Measurements from ENCODE around the gene RNF152. TPM values are rescaled to one million over a fixed set of nuclear protein-coding genes. Genes with fewer than 3 reads are reported as not detected.

Gene RNF152
- total RNA-seq, 1 experiment from 2014 or later = 0.18 TPM

GRCh38 chr18:61870151-61870550 lies 22.7 kb downstream of the RNF152 start:
- TF ChIP-seq, protein P1, sequence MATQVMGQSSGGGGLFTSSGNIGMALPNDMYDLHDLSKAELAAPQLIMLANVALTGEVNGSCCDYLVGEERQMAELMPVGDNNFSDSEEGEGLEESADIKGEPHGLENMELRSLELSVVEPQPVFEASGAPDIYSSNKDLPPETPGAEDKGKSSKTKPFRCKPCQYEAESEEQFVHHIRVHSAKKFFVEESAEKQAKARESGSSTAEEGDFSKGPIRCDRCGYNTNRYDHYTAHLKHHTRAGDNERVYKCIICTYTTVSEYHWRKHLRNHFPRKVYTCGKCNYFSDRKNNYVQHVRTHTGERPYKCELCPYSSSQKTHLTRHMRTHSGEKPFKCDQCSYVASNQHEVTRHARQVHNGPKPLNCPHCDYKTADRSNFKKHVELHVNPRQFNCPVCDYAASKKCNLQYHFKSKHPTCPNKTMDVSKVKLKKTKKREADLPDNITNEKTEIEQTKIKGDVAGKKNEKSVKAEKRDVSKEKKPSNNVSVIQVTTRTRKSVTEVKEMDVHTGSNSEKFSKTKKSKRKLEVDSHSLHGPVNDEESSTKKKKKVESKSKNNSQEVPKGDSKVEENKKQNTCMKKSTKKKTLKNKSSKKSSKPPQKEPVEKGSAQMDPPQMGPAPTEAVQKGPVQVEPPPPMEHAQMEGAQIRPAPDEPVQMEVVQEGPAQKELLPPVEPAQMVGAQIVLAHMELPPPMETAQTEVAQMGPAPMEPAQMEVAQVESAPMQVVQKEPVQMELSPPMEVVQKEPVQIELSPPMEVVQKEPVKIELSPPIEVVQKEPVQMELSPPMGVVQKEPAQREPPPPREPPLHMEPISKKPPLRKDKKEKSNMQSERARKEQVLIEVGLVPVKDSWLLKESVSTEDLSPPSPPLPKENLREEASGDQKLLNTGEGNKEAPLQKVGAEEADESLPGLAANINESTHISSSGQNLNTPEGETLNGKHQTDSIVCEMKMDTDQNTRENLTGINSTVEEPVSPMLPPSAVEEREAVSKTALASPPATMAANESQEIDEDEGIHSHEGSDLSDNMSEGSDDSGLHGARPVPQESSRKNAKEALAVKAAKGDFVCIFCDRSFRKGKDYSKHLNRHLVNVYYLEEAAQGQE (IDR thresholded peaks at IDR 0.05; ENCODE audit: insufficient read depth in 1 of 2, low read depth in 2 of 2, low read length in 1 of 2) = no peak
- TF ChIP-seq SIN3A (IDR thresholded peaks at IDR 0.05; ENCODE audit: borderline replicate concordance, insufficient read depth, low read depth, low read length) (no peak), POLR2AphosphoS5 (IDR thresholded peaks at IDR 0.05; ENCODE audit: low read depth, low read length) (no peak), TCF7L2 (IDR thresholded peaks at IDR 0.05; ENCODE audit: low read depth, low read length) (no peak)
- TF ChIP-seq, protein P2, sequence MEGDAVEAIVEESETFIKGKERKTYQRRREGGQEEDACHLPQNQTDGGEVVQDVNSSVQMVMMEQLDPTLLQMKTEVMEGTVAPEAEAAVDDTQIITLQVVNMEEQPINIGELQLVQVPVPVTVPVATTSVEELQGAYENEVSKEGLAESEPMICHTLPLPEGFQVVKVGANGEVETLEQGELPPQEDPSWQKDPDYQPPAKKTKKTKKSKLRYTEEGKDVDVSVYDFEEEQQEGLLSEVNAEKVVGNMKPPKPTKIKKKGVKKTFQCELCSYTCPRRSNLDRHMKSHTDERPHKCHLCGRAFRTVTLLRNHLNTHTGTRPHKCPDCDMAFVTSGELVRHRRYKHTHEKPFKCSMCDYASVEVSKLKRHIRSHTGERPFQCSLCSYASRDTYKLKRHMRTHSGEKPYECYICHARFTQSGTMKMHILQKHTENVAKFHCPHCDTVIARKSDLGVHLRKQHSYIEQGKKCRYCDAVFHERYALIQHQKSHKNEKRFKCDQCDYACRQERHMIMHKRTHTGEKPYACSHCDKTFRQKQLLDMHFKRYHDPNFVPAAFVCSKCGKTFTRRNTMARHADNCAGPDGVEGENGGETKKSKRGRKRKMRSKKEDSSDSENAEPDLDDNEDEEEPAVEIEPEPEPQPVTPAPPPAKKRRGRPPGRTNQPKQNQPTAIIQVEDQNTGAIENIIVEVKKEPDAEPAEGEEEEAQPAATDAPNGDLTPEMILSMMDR (IDR thresholded peaks at IDR 0.05) = no peak
- in situ Hi-C loops (cut with HindIII; ENCODE audit: low pct_unique_long_range_greater_than_20kb, low sequenced_read_pairs) = no loop called here
- intact Hi-C loops (cut with micrococcal nuclease; ENCODE audit: unreplicated experiment) = no loop called here
- H3K36me3 ChIP-seq (ENCODE audit: control insufficient read depth, insufficient read depth, low read length) = no peaks in the 10 kb centered on the region
- no peak overlapping the region for H3K27ac ChIP-seq (ENCODE audit: low read length)
- ChIA-PET POLR2A (no interaction called here), CTCF (no interaction called here)
- BruUV-seq (replicated peaks) = no TSS peak
- DNase-seq (ENCODE audit: low read depth, low spot score) = no peak
- no peaks in the 10 kb centered on the region for H3K27me3 ChIP-seq (ENCODE audit: control insufficient read depth, insufficient read depth, low read length)
- no peaks in the 10 kb centered on the region for H3K4me1 ChIP-seq (ENCODE audit: control insufficient read depth, insufficient read depth, low read length)
- no peak overlapping the region for H3K4me3 ChIP-seq (ENCODE audit: low read depth in 2 of 2, low read length in 2 of 2)
- no peak for ATAC-seq
- no peaks in the 10 kb centered on the region for H3K9me3 ChIP-seq (ENCODE audit: control insufficient read depth, insufficient read depth, low read depth, low read length)

- in situ Hi-C loops (cut with HindIII; ENCODE audit: low pct_unique_long_range_greater_than_20kb, low sequenced_read_pairs) = no loop called here
These were observed 23.2 kb downstream of the RNF152 start for GRCh38 chr18:61869636-61870035.

More at GRCh38 chr18:61869636-61870035, 23.2 kb downstream of the RNF152 start:
- DNase-seq (ENCODE audit: low read depth, low spot score) (no peak), ATAC-seq (no peak)
- ChIA-PET POLR2A (no interaction called here), CTCF (no interaction called here)
- Histone ChIP-seq H3K4me1 (ENCODE audit: control insufficient read depth, insufficient read depth, low read length) (no peaks in the 10 kb centered on the region), H3K27me3 (ENCODE audit: control insufficient read depth, insufficient read depth, low read length) (no peaks in the 10 kb centered on the region), H3K9me3 (ENCODE audit: control insufficient read depth, insufficient read depth, low read depth, low read length) (no peaks in the 10 kb centered on the region), H3K36me3 (ENCODE audit: control insufficient read depth, insufficient read depth, low read length) (no peaks in the 10 kb centered on the region), H3K27ac (ENCODE audit: low read length) (no peak overlapping the region), H3K4me3 (ENCODE audit: low read depth in 2 of 2, low read length in 2 of 2) (no peak overlapping the region)
- intact Hi-C loops (cut with micrococcal nuclease; ENCODE audit: unreplicated experiment) = no loop called here
- TF ChIP-seq SIN3A (IDR thresholded peaks at IDR 0.05; ENCODE audit: borderline replicate concordance, insufficient read depth, low read depth, low read length) = no peak
- TF ChIP-seq, protein P2 (IDR thresholded peaks at IDR 0.05) = no peak
- TF ChIP-seq TCF7L2 (IDR thresholded peaks at IDR 0.05; ENCODE audit: low read depth, low read length) = no peak
- TF ChIP-seq, protein P1 (IDR thresholded peaks at IDR 0.05; ENCODE audit: insufficient read depth in 1 of 2, low read depth in 2 of 2, low read length in 1 of 2) = no peak
- no peak for TF ChIP-seq POLR2AphosphoS5 (IDR thresholded peaks at IDR 0.05; ENCODE audit: low read depth, low read length)
- BruUV-seq (replicated peaks) = no TSS peak

All from Panc1 (cell line).